22Rv1 (cell line): ENCODE results near the gene IFTAP.

Source experiments
- CTCF ChIP-seq: fragments of 450-650 bp; IDR thresholded peaks from 2 replicates; pipeline ENCODE4 v1.5.1; 2017; ENCODE audit warnings: mild to moderate bottlenecking
- ZFX ChIP-seq: fragments of 450-650 bp; IDR thresholded peaks from 2 replicates; pipeline ENCODE4 v1.6.1; 2017; ENCODE audit warnings: antibody characterized with exemption, borderline replicate concordance

DNA sequence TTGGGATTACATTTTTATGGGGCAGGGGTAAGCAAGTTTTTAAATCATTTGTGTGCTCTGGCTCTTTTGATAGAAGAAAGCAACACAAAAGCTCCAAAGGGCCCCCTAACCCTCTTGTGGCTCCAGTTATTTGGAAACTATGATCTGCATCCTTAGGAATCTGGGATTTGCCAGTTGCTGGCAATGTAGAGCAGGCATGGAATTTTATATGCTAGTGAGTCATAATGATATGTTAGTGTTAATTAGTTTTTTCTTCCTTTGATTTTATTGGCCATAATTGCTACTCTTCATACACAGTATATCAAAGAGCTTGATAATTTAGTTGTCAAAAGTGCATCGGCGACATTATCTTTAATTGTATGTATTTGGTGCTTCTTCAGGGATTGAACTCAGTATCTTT lies 16.4 kb upstream of the IFTAP start:
- TF ChIP-seq CTCF: no peak
- TF ChIP-seq ZFX: no peak
